ENCODE data around the gene RASGEF1C.

- TF ChIP-seq SUZ12 (IDR thresholded peaks at IDR 0.05; ENCODE audit: extremely low read depth, insufficient read depth, insufficient read length) (no peak), ZNF274 (IDR thresholded peaks at IDR 0.05; ENCODE audit: low read depth, low read length) (no peak), YY1 (IDR thresholded peaks at IDR 0.05; ENCODE audit: insufficient read depth, insufficient read length) (no peak)
Measured at GRCh38 chr5:180216646-180217171, 7.7 kb upstream of the RASGEF1C start.

All from NT2/D1 (cell line).